ENCODE measurements around the gene IGSF21.

DNA sequence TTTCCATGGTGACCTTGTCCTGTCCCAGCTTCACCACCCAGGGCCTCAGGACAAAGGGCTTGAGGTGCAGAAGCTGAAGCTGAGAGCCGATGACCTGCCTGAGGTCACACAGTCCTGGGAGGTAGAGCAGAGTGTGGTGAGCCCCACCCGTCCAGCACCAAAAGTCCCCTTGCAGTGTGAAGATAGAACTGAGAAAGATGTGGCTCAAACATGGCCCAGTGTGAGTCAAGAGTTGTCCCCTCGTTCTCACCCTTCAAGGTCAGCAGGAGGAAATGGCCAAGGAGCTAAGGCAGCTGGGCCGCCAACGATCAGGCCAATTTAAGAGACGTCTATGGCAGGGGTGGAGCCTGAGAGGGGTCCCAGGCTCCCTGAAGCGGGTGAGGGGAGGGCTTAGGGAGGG, 215.7 kb downstream of the IGSF21 start:
- TF ChIP-seq SMC3 (IDR thresholded peaks at IDR 0.05; ENCODE audit: low read depth, low read length): no peak
- TF ChIP-seq POLR2A (IDR thresholded peaks at IDR 0.05; ENCODE audit: low read depth, low read length): no peak
- TF ChIP-seq, protein P1, sequence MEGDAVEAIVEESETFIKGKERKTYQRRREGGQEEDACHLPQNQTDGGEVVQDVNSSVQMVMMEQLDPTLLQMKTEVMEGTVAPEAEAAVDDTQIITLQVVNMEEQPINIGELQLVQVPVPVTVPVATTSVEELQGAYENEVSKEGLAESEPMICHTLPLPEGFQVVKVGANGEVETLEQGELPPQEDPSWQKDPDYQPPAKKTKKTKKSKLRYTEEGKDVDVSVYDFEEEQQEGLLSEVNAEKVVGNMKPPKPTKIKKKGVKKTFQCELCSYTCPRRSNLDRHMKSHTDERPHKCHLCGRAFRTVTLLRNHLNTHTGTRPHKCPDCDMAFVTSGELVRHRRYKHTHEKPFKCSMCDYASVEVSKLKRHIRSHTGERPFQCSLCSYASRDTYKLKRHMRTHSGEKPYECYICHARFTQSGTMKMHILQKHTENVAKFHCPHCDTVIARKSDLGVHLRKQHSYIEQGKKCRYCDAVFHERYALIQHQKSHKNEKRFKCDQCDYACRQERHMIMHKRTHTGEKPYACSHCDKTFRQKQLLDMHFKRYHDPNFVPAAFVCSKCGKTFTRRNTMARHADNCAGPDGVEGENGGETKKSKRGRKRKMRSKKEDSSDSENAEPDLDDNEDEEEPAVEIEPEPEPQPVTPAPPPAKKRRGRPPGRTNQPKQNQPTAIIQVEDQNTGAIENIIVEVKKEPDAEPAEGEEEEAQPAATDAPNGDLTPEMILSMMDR (conservative IDR thresholded peaks at IDR 0.05; ENCODE audit: low read depth, low read length): no peak

Data from IMR-90 (cell line).